Effector memory CD8-positive, alpha-beta T cell (primary cell): Measurements from ENCODE around the gene PPM1M.

Source experiments
- ATAC-seq: fragments of 150-1000 bp; cut with Tn5 transposase; replicated peaks from 2 replicates; pipeline ENCODE4 v1.10.0; 2021; ENCODE audit warnings: mild to moderate bottlenecking, moderate library complexity
- DNase-seq, 3 experiments: peaks; one replicate each; pipeline ENCODE4 v3.0.0; 2021
- H3K27ac Mint-ChIP-seq, 2 donors: one replicate each; pipeline ENCODE4 v1.8.0; 2022; ENCODE audit warnings: mild to moderate bottlenecking in 2 of 2, mixed read lengths in 2 of 2, moderate library complexity in 2 of 2
- H3K27me3 Mint-ChIP-seq, 2 donors: one replicate each; pipeline ENCODE4 v1.8.0; 2022; ENCODE audit warnings: mixed read lengths in 2 of 2
- H3K36me3 Mint-ChIP-seq: one replicate; pipeline ENCODE4 v1.8.0; 2022; ENCODE audit warnings: mild to moderate bottlenecking, moderate library complexity, mixed read lengths; ENCODE audit not compliant: insufficient read depth
- H3K4me1 Mint-ChIP-seq, 2 donors: one replicate each; pipeline ENCODE4 v1.8.0; 2022; ENCODE audit warnings: low read depth in 2 of 2, mixed read lengths in 2 of 2
- H3K4me3 Mint-ChIP-seq, 2 donors: one replicate each; pipeline ENCODE4 v1.8.0; 2022; ENCODE audit warnings: mild to moderate bottlenecking in 2 of 2, mixed read lengths in 2 of 2, moderate library complexity in 2 of 2
- H3K9me3 Mint-ChIP-seq, 2 donors: one replicate each; pipeline ENCODE4 v1.8.0; 2022; ENCODE audit warnings: mixed read lengths in 2 of 2

The PPM1M gene

GRCh38 chr3:52220380-52221026 is 25.1 kb upstream of the PPM1M start:
- H3K36me3 Mint-ChIP-seq: peaks cover 16% of the 10 kb centered on the region
- H3K27ac Mint-ChIP-seq: peak overlapping the region in 1 of 2 donors; percentile 60
- H3K9me3 Mint-ChIP-seq: no peaks in the 10 kb centered on the region
- no peaks in the 10 kb centered on the region for H3K27me3 Mint-ChIP-seq
- H3K4me1 Mint-ChIP-seq: peaks cover 53 to 77% of the 10 kb centered on the region in 2 donors
- H3K4me3 Mint-ChIP-seq: peak overlapping the region; percentile 47 to 77
- DNase-seq (peak; percentile 87 to 89 (median 87)), ATAC-seq (peak; percentile 64)

- DNase-seq: no peak
- H3K4me1 Mint-ChIP-seq: peaks cover 54 to 82% of the 10 kb centered on the region in 2 donors
- peak overlapping the region in 1 of 2 donors; percentile 85 for H3K4me3 Mint-ChIP-seq
- H3K27me3 Mint-ChIP-seq: no peaks in the 10 kb centered on the region
- peaks cover 16% of the 10 kb centered on the region for H3K36me3 Mint-ChIP-seq
- no peaks in the 10 kb centered on the region for H3K9me3 Mint-ChIP-seq
- ATAC-seq: no peak
- H3K27ac Mint-ChIP-seq: no peak overlapping the region
These were observed 24.4 kb upstream of the PPM1M start for GRCh38 chr3:52221141-52221562.

- H3K27me3 Mint-ChIP-seq: no peaks in the 10 kb centered on the region
- peaks cover 57 to 83% of the 10 kb centered on the region in 2 donors for H3K4me1 Mint-ChIP-seq
- no peaks in the 10 kb centered on the region for H3K9me3 Mint-ChIP-seq
- H3K27ac Mint-ChIP-seq: peak overlapping the region; percentile 58 to 89
- H3K4me3 Mint-ChIP-seq: peak overlapping the region; percentile 55 to 85
- ATAC-seq: peak; percentile 65
- peak in 2 of 3 experiments; percentile 46 to 53 for DNase-seq
- H3K36me3 Mint-ChIP-seq: peaks cover 14% of the 10 kb centered on the region
These were observed 23.8 kb upstream of the PPM1M start for GRCh38 chr3:52221563-52222318.

GRCh38 chr3:52222319-52223221 is 23.0 kb upstream of the PPM1M start:
- Mint-ChIP-seq H3K27ac (peak overlapping the region; percentile 58 to 89), H3K27me3 (no peaks in the 10 kb centered on the region), H3K4me1 (peaks cover 51 to 77% of the 10 kb centered on the region in 2 donors)

GRCh38 chr3:52223449-52224408 is 21.8 kb upstream of the PPM1M start:
- Mint-ChIP-seq H3K4me1 (peaks cover 41 to 67% of the 10 kb centered on the region in 2 donors), H3K27ac (peak overlapping the region in 1 of 2 donors; percentile 89), H3K27me3 (no peaks in the 10 kb centered on the region), H3K9me3 (no peaks in the 10 kb centered on the region), H3K4me3 (peak overlapping the region; percentile 13 to 85), H3K36me3 (peaks cover 15% of the 10 kb centered on the region)
- ATAC-seq (no peak), DNase-seq (no peak)

More at GRCh38 chr3:52222319-52223221, 23.0 kb upstream of the PPM1M start:
- Mint-ChIP-seq H3K4me3 (peak overlapping the region; percentile 55 to 85), H3K9me3 (no peaks in the 10 kb centered on the region), H3K36me3 (peaks cover 9% of the 10 kb centered on the region)
- ATAC-seq (no peak), DNase-seq (no peak)

- H3K36me3 Mint-ChIP-seq: peaks cover 31% of the 10 kb centered on the region
- H3K4me1 Mint-ChIP-seq: peaks cover 26 to 51% of the 10 kb centered on the region in 2 donors
- H3K9me3 Mint-ChIP-seq: no peaks in the 10 kb centered on the region
- no peaks in the 10 kb centered on the region for H3K27me3 Mint-ChIP-seq
- peak within 1 kb of the TSS; percentile 89 to 94 for H3K27ac Mint-ChIP-seq
- peak within 1 kb of the TSS in 1 of 2 donors; percentile 85 for H3K4me3 Mint-ChIP-seq
- no peak for DNase-seq
- ATAC-seq: peak; percentile 38
These were observed 19.9 kb upstream of the PPM1M start, which contains the start of gene TLR9 for GRCh38 chr3:52225452-52226228. TLR9 (minus strand) TSS chr3:52225645; CDS start chr3:52225529, 116 bp downstream.

- no peak for ATAC-seq
These were observed 19.2 kb upstream of the PPM1M start for GRCh38 chr3:52226229-52226817.

GRCh38 chr3:52227117-52227516 is 18.4 kb upstream of the PPM1M start:
- Mint-ChIP-seq H3K36me3 (peaks cover 38% of the 10 kb centered on the region), H3K9me3 (no peaks in the 10 kb centered on the region), H3K27ac (peak overlapping the region in 1 of 2 donors; percentile 89), H3K4me3 (no peak overlapping the region), H3K27me3 (no peaks in the 10 kb centered on the region), H3K4me1 (peaks cover 30 to 51% of the 10 kb centered on the region in 2 donors)
- no peak for DNase-seq
- ATAC-seq: no peak

More at GRCh38 chr3:52226229-52226817, 19.2 kb upstream of the PPM1M start:
- H3K27me3 Mint-ChIP-seq: no peaks in the 10 kb centered on the region
- no peak overlapping the region for H3K4me3 Mint-ChIP-seq
- H3K4me1 Mint-ChIP-seq: peaks cover 26 to 50% of the 10 kb centered on the region in 2 donors
- H3K9me3 Mint-ChIP-seq: no peaks in the 10 kb centered on the region
- no peak for DNase-seq
- peak overlapping the region; percentile 89 to 94 for H3K27ac Mint-ChIP-seq
- H3K36me3 Mint-ChIP-seq: peaks cover 33% of the 10 kb centered on the region

GRCh38 chr3:52227766-52228165 is 17.8 kb upstream of the PPM1M start:
- Mint-ChIP-seq H3K27ac (no peak overlapping the region), H3K4me1 (peaks cover 31 to 49% of the 10 kb centered on the region in 2 donors), H3K9me3 (no peaks in the 10 kb centered on the region), H3K36me3 (peaks cover 42% of the 10 kb centered on the region), H3K27me3 (no peaks in the 10 kb centered on the region), H3K4me3 (no peak overlapping the region)
- ATAC-seq: no peak
- DNase-seq: no peak

GRCh38 chr3:52228266-52228665 is 17.3 kb upstream of the PPM1M start:
- H3K27ac Mint-ChIP-seq: no peak overlapping the region
- ATAC-seq (no peak), DNase-seq (no peak)

GRCh38 chr3:52228751-52229291 is 16.7 kb upstream of the PPM1M start:
- Mint-ChIP-seq H3K9me3 (no peaks in the 10 kb centered on the region), H3K4me3 (no peak overlapping the region), H3K27me3 (no peaks in the 10 kb centered on the region), H3K36me3 (peaks cover 43% of the 10 kb centered on the region), H3K4me1 (peaks cover 31 to 45% of the 10 kb centered on the region in 2 donors), H3K27ac (no peak overlapping the region)
- DNase-seq (no peak), ATAC-seq (no peak)

More at GRCh38 chr3:52228266-52228665, 17.3 kb upstream of the PPM1M start:
- Mint-ChIP-seq H3K27me3 (no peaks in the 10 kb centered on the region), H3K4me1 (peaks cover 31 to 46% of the 10 kb centered on the region in 2 donors), H3K4me3 (no peak overlapping the region), H3K9me3 (no peaks in the 10 kb centered on the region), H3K36me3 (peaks cover 39% of the 10 kb centered on the region)
